ENCODE results near the gene ABHD2.

- no peak for TF ChIP-seq CTCF (IDR thresholded peaks at IDR 0.05)
- TF ChIP-seq ZFX (IDR thresholded peaks at IDR 0.05; ENCODE audit: borderline replicate concordance): no peak
These were observed 36.4 kb upstream of the ABHD2 start for GRCh38 chr15:89051875-89052274.

Measured in 22Rv1 (cell line).